Measurements from ENCODE around the gene TGFBI.

Gene TGFBI

GRCh38 chr5:136034984-136035383 lies 6.2 kb downstream of the TGFBI start:
- DNase-seq (ENCODE audit: low read depth, low spot score) = no peak
- in situ Hi-C loops (cut with HindIII; ENCODE audit: low sequenced_read_pairs) = no loop called here

GRCh38 chr5:136035837-136036236 lies 7.0 kb downstream of the TGFBI start:
- TF ChIP-seq, protein P1, sequence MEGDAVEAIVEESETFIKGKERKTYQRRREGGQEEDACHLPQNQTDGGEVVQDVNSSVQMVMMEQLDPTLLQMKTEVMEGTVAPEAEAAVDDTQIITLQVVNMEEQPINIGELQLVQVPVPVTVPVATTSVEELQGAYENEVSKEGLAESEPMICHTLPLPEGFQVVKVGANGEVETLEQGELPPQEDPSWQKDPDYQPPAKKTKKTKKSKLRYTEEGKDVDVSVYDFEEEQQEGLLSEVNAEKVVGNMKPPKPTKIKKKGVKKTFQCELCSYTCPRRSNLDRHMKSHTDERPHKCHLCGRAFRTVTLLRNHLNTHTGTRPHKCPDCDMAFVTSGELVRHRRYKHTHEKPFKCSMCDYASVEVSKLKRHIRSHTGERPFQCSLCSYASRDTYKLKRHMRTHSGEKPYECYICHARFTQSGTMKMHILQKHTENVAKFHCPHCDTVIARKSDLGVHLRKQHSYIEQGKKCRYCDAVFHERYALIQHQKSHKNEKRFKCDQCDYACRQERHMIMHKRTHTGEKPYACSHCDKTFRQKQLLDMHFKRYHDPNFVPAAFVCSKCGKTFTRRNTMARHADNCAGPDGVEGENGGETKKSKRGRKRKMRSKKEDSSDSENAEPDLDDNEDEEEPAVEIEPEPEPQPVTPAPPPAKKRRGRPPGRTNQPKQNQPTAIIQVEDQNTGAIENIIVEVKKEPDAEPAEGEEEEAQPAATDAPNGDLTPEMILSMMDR (IDR thresholded peaks at IDR 0.05; ENCODE audit: low read depth, low read length) = no peak
- in situ Hi-C loops (cut with HindIII; ENCODE audit: low sequenced_read_pairs) = no loop called here
- no peak overlapping the region for H3K4me3 ChIP-seq (ENCODE audit: low read depth, low read length)
- no peak for DNase-seq (ENCODE audit: low read depth, low spot score)

More at GRCh38 chr5:136034984-136035383, 6.2 kb downstream of the TGFBI start:
- TF ChIP-seq, protein P1 (IDR thresholded peaks at IDR 0.05; ENCODE audit: low read depth, low read length) = no peak
- no peak overlapping the region for H3K4me3 ChIP-seq (ENCODE audit: low read depth, low read length)

DNA sequence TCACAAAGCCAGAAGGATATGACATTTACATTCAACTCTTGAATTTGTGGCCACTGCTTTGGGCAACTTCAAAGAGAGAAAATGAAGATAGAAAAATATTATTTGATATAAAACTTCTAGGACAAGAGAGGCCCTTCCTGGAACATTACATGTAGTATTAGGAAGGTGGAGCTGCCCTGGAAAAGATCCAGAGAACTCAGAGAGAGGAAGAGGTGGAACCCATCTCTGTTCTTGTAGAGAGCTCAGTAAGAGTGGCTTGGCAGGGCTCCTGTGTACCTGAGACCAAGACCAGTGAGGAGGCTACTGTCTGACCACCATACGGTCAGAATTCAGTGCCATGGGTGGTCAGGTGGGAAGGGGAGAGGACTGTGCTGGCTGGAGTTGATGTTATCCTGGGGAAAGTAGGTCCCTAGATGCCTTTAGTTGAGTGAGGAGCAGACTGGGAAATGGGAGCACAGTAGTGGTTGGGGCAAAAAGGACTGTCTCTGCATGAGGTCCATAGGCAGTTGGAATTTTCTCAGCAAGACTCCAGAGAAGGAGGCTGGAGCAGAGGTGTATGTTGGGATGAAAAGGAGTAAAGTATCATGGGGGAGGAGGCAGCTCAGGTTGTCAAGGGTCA lies 7.6 kb downstream of the TGFBI start:
- no peak overlapping the region for H3K4me3 ChIP-seq (ENCODE audit: low read depth, low read length)
- TF ChIP-seq, protein P1 (IDR thresholded peaks at IDR 0.05; ENCODE audit: low read depth, low read length) = no peak
- in situ Hi-C loops (cut with HindIII; ENCODE audit: low sequenced_read_pairs) = no loop called here
- no peak for DNase-seq (ENCODE audit: low read depth, low spot score)

- peak; percentile 91 for DNase-seq (ENCODE audit: low read depth, low spot score)
- TF ChIP-seq, protein P1 (IDR thresholded peaks at IDR 0.05; ENCODE audit: low read depth, low read length) = no peak
- in situ Hi-C loops (cut with HindIII; ENCODE audit: low sequenced_read_pairs) = no loop called here
- no peak overlapping the region for H3K4me3 ChIP-seq (ENCODE audit: low read depth, low read length)
These were observed 8.4 kb downstream of the TGFBI start for GRCh38 chr5:136037001-136037705.

DNA sequence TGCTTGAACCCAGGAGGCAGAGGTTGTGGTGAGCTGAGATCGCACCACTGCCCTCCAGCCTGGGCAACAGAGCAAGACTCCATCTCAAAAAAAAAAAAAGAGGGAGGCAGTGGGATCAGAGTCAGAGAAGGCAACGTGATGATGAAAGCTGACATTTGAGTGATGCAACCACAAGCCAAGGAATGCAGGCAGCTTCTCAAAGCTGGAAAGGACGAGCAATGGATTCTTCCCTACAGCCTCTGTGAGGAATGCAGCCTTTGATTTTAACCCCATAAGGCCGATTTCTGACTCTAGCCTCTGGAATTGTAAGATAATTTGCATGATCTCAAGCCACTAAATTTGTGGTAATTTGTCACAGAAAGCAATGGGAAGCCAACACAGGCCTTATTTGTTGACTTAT lies 9.8 kb downstream of the TGFBI start:
- in situ Hi-C loops (cut with HindIII; ENCODE audit: low sequenced_read_pairs) = no loop called here
- TF ChIP-seq, protein P1 (IDR thresholded peaks at IDR 0.05; ENCODE audit: low read depth, low read length) = no peak
- DNase-seq (ENCODE audit: low read depth, low spot score) = no peak
- H3K4me3 ChIP-seq (ENCODE audit: low read depth, low read length) = no peak overlapping the region

GRCh38 chr5:136039202-136039601 lies 10.4 kb downstream of the TGFBI start:
- no peak overlapping the region for H3K4me3 ChIP-seq (ENCODE audit: low read depth, low read length)
- TF ChIP-seq, protein P1 (IDR thresholded peaks at IDR 0.05; ENCODE audit: low read depth, low read length) = no peak
- DNase-seq (ENCODE audit: low read depth, low spot score) = no peak
- in situ Hi-C loops (cut with HindIII; ENCODE audit: low sequenced_read_pairs) = no loop called here
